Left lung (tissue), 10 donors: Measurements from ENCODE around the gene ADAMTS2. TPM values are rescaled to one million over a fixed set of nuclear protein-coding genes. Genes with fewer than 3 reads are reported as not detected.
"Not testable (repeated sequence)": the region's sequence is repeated elsewhere in the genome, so short reads cannot be mapped to it uniquely, and the experiment has no call there.

Experiments
- ATAC-seq: fragments of 200-7000 bp; cut with Tn5 transposase; one replicate; pipeline ENCODE4 v1.9.1; 2020; ENCODE audit warnings: moderate library complexity
- DNase-seq, 4 donors: peaks; one replicate each; pipeline ENCODE4 v3.0.0-alpha.2; 2013 to 2020
- H3K27ac ChIP-seq, 2 donors: fragments of 200-600 bp; sonication (generic) in 1 of 2; one replicate each; pipeline versions ENCODE4 v1.5.0 to v1.8.0; 2020 to 2021
- H3K27me3 ChIP-seq, 2 donors: fragments of 200-600 bp; sonication (generic) in 1 of 2; one replicate each; pipeline versions ENCODE4 v1.5.0 to v1.8.0; 2020 to 2021
- H3K36me3 ChIP-seq, 2 donors: fragments of 200-600 bp; sonication (generic) in 1 of 2; one replicate each; pipeline versions ENCODE4 v1.5.0 to v1.8.0; 2020 to 2021
- H3K4me1 ChIP-seq, 2 donors: fragments of 200-600 bp; one replicate each; pipeline ENCODE4 v1.8.0; 2021
- H3K4me3 ChIP-seq, 2 donors: fragments of 200-600 bp; sonication (generic) in 1 of 2; one replicate each; pipeline versions ENCODE4 v1.5.0 to v1.8.0; 2020 to 2021; ENCODE audit warnings: mild to moderate bottlenecking in 1 of 2
- H3K9me3 ChIP-seq, 2 donors: fragments of 200-600 bp; sonication (generic) in 1 of 2; one replicate each; pipeline versions ENCODE4 v1.5.0 to v1.8.0; 2020 to 2021
- intact Hi-C, 2 donors: fragments of 100-400 bp; cut with DNase I; formaldehyde crosslinking; loops; one replicate each; pipeline versions ENCODE4 v1.11.2 to v1.14.2; 2022
- polyA plus RNA-seq, 6 donors: library from polyadenylated mRNA; unstranded; fragments of 120-200 nt; gene quantifications; one replicate each; pipeline ENCODE4 v1.2.1, GENCODE V29; 2013; ENCODE audit not compliant: insufficient read length in 6 of 6
- total RNA-seq, 2 donors: library from RNA; stranded (reverse); fragmentation: NEBNext Ultra II Directional; extraction: Animal tissue kit (Norgen Biotek cat#: 25700); gene quantifications; one replicate each; pipeline ENCODE4 v1.2.1, GENCODE V29; 2021
- TF ChIP-seq, protein P1 (sequence below), 2 donors: fragments of 200-600 bp; sonication (generic) in 1 of 2; IDR thresholded peaks; one replicate each; pipeline versions ENCODE4 v1.5.0 to v1.8.0; 2021; ENCODE audit warnings: antibody characterized with exemption in 2 of 2
- donor health status: DM: no; HTN: yes; CAD: no.
- donor health status: DM: no; HTN: no; CAD: no.

Gene ADAMTS2
- total and polyA plus RNA-seq, 8 donors, result 27.5 to 68.2 (median 36.0) TPM

DNA sequence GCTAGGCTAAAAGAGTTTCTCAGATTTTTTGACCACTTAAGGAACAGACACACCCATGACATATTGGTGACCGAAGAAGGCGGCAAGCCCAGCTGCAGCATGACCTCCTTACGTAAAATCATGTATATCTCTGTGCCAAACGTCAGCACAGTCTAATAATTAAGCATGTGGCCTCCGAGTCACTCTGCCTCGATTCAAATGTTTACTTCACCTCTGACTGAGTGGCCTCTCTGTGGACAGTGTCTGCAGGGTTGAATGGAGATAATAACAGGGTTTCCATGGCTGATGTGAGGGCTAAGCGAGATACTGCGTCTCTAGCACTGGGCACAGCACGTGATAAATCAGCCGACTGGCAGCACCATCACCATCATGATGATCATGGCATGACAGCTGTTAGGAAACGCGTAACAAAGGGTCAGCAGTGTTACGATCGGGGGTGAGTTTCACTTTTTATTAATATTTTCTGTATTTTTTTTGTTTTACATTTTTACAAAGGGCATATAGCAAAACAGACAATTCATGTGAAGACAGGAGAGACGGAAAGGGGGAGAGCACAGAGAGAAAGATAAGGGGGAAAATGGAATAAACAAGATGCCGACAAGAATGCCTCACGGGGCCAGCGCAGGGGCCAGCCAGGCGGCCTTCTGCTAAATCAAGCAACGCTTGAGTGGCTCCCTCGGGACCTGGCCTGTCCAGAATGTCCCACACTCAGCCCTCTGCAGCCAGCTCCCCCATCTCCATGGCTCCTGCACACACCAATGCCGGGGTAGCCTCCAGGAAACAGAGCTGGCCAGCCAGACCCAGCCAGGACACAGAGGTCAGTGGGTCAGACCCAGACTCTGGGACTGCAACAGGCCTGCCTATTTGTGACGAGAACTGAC, 60.3 kb downstream of the ADAMTS2 start:
- Histone ChIP-seq H3K9me3 (no peaks in the 10 kb centered on the region), H3K27ac (peak overlapping the region in 1 of 2 donors; percentile 46), H3K36me3 (no peaks in the 10 kb centered on the region), H3K4me3 (no peak overlapping the region), H3K27me3 (no peaks in the 10 kb centered on the region), H3K4me1 (no peaks in the 10 kb centered on the region)
- DNase-seq (peak in 2 of 4 donors; percentile 35 to 54), ATAC-seq (peak; percentile 46)
- TF ChIP-seq, protein P1, sequence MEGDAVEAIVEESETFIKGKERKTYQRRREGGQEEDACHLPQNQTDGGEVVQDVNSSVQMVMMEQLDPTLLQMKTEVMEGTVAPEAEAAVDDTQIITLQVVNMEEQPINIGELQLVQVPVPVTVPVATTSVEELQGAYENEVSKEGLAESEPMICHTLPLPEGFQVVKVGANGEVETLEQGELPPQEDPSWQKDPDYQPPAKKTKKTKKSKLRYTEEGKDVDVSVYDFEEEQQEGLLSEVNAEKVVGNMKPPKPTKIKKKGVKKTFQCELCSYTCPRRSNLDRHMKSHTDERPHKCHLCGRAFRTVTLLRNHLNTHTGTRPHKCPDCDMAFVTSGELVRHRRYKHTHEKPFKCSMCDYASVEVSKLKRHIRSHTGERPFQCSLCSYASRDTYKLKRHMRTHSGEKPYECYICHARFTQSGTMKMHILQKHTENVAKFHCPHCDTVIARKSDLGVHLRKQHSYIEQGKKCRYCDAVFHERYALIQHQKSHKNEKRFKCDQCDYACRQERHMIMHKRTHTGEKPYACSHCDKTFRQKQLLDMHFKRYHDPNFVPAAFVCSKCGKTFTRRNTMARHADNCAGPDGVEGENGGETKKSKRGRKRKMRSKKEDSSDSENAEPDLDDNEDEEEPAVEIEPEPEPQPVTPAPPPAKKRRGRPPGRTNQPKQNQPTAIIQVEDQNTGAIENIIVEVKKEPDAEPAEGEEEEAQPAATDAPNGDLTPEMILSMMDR (IDR thresholded peaks at IDR 0.05), result no peak
- intact Hi-C loops, result no loop called here

DNA sequence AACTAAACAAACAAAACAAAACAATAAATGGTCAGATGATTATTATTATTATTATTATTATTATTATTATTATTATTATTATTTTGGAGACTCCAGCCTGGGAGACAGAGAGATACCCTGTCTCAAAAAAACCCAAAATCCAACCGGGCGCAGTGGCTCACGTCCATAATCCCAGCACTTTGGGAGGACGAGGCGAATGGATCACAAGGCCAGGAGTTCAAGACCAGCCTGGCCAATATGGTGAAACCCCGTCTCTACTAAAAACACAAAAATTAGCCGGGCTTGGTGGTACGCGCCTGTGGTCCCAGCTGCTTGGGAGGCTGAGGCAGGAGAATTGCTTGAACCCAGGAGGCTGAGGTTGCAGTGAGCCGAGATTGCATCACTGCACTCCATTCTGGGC, 61.4 kb downstream of the ADAMTS2 start:
- H3K4me3 ChIP-seq, intact Hi-C loops, H3K36me3 ChIP-seq, H3K27me3 ChIP-seq, H3K27ac ChIP-seq, ATAC-seq, H3K9me3 ChIP-seq, H3K4me1 ChIP-seq: not testable (repeated sequence)
- DNase-seq, result peak in 1 of 4 donors; percentile 13

DNA sequence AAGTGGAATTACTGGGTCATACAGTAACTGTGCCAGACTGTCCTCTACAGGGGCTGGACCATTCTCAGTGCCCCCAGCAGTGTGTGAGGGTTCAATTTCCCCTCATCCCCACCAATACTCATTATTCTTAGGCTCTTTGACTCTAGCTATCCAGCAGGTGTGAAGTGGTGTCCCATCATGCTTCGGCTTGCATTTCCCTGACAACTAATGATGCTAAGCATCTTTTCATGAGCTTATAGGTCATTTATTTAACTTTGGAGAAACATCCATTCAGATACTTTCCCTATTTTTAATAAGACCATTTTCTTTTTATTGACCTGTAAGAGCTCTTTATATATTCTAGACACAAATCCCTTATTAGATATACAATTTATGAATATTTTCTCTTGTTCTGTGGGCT, 63.6 kb downstream of the ADAMTS2 start:
- Histone ChIP-seq H3K27ac (no peak overlapping the region), H3K36me3 (no peaks in the 10 kb centered on the region), H3K27me3 (no peaks in the 10 kb centered on the region), H3K4me1 (peaks cover 0 to 2% of the 10 kb centered on the region in 2 donors), H3K4me3 (no peak overlapping the region), H3K9me3 (no peaks in the 10 kb centered on the region)
- ATAC-seq (no peak), DNase-seq (no peak)
- TF ChIP-seq, protein P1 (IDR thresholded peaks at IDR 0.05), result no peak
- intact Hi-C loops, result no loop called here

DNA sequence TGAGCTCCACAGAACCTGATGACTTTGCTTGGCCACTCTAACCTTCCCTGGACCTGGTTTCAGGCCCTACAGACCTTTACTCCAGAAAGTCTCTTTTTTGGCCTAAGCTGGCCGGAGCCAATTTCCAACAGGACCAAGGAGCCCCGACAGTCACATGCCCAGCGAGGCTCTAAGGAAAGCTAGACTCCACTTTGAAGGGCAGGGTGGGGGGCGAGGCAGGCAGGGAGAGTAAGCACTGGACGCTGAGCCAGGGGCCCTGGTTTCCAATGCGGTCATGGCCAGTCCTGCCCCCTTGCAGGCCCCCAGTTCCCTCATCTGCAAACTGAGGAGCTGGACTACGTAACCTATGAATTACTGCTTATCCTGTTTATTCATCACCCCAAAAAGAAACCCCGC, 65.2 kb downstream of the ADAMTS2 start:
- ATAC-seq (no peak), DNase-seq (peak in 1 of 4 donors; percentile 53)
- TF ChIP-seq, protein P1 (IDR thresholded peaks at IDR 0.05), result no peak
- intact Hi-C loops, result no loop called here
- H3K4me3 ChIP-seq, result no peak overlapping the region
- peaks cover 0 to 9% of the 10 kb centered on the region in 2 donors for H3K4me1 ChIP-seq
- no peaks in the 10 kb centered on the region for H3K36me3 ChIP-seq
- H3K27ac ChIP-seq, result no peak overlapping the region
- H3K9me3 ChIP-seq, result no peaks in the 10 kb centered on the region
- H3K27me3 ChIP-seq, result no peaks in the 10 kb centered on the region

DNA sequence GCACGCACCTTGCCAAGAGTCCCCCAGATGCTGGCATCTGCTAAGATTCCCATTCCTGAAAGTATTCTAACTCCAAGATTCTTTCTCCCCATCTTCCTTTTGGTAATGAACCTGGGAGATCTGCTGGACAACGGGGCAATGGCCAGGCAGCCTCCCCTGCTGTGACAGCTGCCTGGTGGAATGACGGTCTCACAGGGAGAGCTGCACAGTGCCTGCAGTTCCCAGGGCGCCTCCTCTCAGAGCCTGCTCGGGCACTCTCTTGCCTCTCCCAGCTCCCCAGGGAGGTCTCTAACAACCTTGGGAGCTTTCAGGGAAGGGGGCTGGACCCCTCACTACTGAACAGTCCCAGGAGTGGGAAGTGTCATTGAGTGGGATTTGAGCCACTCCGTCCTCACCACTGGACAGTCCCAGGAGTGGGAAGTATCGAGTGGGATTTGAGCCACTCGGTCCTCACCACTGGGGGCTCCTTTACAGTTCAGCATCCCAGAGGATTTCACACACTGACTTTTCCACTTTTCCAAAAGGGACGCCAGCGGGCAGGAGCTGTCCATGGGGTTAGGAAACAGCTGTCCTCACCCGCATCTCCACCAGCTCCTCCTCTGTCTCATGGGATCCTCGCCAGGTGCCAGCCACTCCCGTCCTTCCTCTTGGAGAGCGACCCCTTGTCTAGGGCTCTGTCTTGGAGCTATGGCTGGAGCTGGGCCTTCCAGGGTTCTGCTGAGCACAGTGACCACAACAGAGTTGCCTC, 65.7 kb downstream of the ADAMTS2 start:
- Histone ChIP-seq H3K4me3 (no peak overlapping the region), H3K27ac (no peak overlapping the region), H3K9me3 (no peaks in the 10 kb centered on the region), H3K4me1 (peaks cover 0 to 9% of the 10 kb centered on the region in 2 donors), H3K36me3 (no peaks in the 10 kb centered on the region), H3K27me3 (no peaks in the 10 kb centered on the region)
- DNase-seq (peak in 1 of 4 donors; percentile 51), ATAC-seq (no peak)
- TF ChIP-seq, protein P1 (IDR thresholded peaks at IDR 0.05), result no peak
- intact Hi-C loops, result no loop called here
